ENCODE data around the gene UNG.

DNA sequence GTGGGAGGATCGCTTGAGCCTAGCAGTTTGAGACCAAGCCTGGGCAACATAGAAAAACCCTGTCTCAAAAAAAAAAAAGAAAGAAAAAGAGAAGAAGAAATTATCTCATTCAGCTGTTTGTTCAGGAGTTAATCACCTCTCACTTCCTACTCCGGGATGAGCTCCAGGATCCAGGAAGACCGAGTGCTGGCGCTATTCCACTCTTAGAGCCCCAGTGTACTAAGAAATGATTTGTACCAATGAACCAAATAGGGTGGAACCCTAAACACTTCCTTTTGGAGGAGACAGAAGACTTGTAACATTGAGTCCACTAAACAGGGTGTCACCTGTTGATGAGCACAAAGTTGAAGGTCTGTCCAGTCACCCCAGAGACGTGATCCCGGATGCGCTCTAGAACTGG lies 7.7 kb upstream of the UNG start:
- TF ChIP-seq, protein P1, sequence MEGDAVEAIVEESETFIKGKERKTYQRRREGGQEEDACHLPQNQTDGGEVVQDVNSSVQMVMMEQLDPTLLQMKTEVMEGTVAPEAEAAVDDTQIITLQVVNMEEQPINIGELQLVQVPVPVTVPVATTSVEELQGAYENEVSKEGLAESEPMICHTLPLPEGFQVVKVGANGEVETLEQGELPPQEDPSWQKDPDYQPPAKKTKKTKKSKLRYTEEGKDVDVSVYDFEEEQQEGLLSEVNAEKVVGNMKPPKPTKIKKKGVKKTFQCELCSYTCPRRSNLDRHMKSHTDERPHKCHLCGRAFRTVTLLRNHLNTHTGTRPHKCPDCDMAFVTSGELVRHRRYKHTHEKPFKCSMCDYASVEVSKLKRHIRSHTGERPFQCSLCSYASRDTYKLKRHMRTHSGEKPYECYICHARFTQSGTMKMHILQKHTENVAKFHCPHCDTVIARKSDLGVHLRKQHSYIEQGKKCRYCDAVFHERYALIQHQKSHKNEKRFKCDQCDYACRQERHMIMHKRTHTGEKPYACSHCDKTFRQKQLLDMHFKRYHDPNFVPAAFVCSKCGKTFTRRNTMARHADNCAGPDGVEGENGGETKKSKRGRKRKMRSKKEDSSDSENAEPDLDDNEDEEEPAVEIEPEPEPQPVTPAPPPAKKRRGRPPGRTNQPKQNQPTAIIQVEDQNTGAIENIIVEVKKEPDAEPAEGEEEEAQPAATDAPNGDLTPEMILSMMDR (IDR thresholded peaks at IDR 0.05), result no peak
- no peak for TF ChIP-seq POLR2AphosphoS5 (IDR thresholded peaks at IDR 0.05)
